Measurements from ENCODE around the gene NRXN2.

- TF ChIP-seq USF1 (IDR thresholded peaks at IDR 0.05) (no peak), ZBTB7A (IDR thresholded peaks at IDR 0.05; ENCODE audit: low read depth) (no peak), TCF12 (IDR thresholded peaks at IDR 0.05; ENCODE audit: low read depth) (no peak)
- TF ChIP-seq, protein P1, sequence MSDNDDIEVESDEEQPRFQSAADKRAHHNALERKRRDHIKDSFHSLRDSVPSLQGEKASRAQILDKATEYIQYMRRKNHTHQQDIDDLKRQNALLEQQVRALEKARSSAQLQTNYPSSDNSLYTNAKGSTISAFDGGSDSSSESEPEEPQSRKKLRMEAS (IDR thresholded peaks at IDR 0.05), result no peak
- TF ChIP-seq, protein P2, sequence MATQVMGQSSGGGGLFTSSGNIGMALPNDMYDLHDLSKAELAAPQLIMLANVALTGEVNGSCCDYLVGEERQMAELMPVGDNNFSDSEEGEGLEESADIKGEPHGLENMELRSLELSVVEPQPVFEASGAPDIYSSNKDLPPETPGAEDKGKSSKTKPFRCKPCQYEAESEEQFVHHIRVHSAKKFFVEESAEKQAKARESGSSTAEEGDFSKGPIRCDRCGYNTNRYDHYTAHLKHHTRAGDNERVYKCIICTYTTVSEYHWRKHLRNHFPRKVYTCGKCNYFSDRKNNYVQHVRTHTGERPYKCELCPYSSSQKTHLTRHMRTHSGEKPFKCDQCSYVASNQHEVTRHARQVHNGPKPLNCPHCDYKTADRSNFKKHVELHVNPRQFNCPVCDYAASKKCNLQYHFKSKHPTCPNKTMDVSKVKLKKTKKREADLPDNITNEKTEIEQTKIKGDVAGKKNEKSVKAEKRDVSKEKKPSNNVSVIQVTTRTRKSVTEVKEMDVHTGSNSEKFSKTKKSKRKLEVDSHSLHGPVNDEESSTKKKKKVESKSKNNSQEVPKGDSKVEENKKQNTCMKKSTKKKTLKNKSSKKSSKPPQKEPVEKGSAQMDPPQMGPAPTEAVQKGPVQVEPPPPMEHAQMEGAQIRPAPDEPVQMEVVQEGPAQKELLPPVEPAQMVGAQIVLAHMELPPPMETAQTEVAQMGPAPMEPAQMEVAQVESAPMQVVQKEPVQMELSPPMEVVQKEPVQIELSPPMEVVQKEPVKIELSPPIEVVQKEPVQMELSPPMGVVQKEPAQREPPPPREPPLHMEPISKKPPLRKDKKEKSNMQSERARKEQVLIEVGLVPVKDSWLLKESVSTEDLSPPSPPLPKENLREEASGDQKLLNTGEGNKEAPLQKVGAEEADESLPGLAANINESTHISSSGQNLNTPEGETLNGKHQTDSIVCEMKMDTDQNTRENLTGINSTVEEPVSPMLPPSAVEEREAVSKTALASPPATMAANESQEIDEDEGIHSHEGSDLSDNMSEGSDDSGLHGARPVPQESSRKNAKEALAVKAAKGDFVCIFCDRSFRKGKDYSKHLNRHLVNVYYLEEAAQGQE (IDR thresholded peaks at IDR 0.05; ENCODE audit: low read depth), result no peak
These were observed 62.3 kb downstream of the NRXN2 start for GRCh38 chr11:64660706-64661105.

Data from Ishikawa (cell line).